Left colon (tissue), 2 donors: ENCODE data around the gene PGAM1. TPM values are rescaled to one million over a fixed set of nuclear protein-coding genes. Genes with fewer than 3 reads are reported as not detected.
"Not testable (repeated sequence)": the region's sequence is repeated elsewhere in the genome, so short reads cannot be mapped to it uniquely, and the experiment has no call there.

ENCODE experiments used
- ATAC-seq: fragments of 200-7000 bp; cut with Tn5 transposase; one replicate; pipeline ENCODE4 v1.9.1; 2020; ENCODE audit warnings: mild to moderate bottlenecking, moderate library complexity
- DNase-seq, 2 donors: peaks; one replicate each; pipeline ENCODE4 v3.0.0-alpha.2; 2020
- intact Hi-C, 2 donors: fragments of 100-400 bp; cut with DNase I in 1 of 2; cut with micrococcal nuclease in 1 of 2; formaldehyde crosslinking; loops; one replicate each; pipeline versions ENCODE4 v1.11.2 to v1.14.0; 2022; cut with DNase I, micrococcal nuclease
- total RNA-seq, 2 donors: library from RNA; stranded (reverse); fragmentation: NEBNext Ultra II Directional; extraction: Animal tissue kit (Norgen Biotek cat#: 25700); gene quantifications; one replicate each; pipeline ENCODE4 v1.2.1, GENCODE V29; 2021
- donor health status: DM: no; HTN: no; CAD: no.
- donor health status: DM: yes; HTN: yes; CAD: no.

Gene PGAM1
- total RNA-seq, 2 donors from 2014 or later = 216 to 249 TPM

DNA sequence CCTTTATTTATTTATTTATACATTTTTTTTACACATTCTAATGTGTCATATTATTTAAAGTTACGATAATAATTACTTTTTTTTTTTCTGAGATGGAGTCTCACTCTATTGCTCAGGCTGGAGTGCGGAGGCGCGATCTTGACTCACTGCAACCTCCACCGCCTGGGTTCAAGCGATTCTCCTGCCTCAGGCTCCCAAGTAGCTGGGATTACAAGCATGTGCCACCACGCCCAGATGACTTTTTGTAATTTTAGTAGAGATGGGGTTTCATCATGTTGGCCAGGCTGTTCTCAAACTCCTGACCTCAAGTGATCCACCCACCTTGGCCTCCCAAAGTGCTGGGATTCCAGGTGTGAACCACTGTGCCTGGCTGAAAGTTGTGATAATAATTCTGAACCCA lies 19.5 kb upstream of the PGAM1 start:
- DNase-seq, intact Hi-C loops, ATAC-seq: not testable (repeated sequence)

DNA sequence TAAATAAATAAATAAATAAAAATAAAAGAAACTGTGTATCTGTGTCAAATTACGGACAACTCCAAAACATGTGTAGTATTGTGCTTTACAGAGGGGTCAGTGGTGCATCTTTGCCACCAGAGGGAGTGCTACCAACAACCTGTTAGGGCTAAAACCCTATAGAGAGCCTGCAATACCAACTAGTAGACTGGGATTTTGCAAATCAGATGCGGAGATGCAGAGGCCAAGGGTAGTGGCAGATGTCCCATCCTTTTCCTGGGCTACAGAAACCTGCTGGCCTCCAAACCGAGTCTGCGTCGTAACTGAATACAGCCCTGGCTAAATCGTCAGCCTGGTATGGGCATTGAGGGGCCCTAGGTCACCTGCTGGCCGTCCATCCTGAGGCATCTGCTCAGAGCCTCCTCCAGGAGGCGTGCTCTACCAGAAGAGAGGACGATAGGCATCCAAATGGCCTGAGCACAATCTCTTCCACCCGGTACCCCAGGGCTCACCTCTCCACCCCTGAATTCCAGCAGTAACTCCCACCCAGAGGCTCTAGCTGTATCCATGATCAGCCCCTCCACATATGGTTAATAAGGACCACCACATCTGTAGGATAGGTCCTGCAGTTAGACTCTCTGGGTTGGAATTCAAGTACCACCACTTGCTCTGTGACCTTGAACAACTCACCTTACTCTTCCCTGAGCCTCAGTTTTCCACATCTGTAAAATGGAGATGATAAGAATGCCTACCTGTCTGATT lies 18.6 kb upstream of the PGAM1 start:
- intact Hi-C loops = no loop called here
- DNase-seq (peak; percentile 57 to 61), ATAC-seq (peak; percentile 84)

DNA sequence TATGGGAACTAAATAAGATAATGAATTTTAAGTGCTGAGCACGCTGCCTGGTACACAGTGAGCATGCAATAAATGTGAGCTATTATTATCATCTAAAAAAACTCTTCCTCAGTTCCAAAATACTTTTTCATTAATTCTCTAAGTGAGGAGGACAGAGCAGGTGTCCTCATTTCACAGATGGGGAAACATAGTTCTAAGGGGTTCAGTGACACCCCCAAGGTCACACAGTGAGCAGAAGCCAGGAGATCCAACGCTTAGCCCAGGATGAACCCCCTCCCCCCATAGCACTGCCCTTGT lies 18.1 kb upstream of the PGAM1 start:
- DNase-seq (no peak), ATAC-seq (no peak)
- intact Hi-C loops = no loop called here

DNA sequence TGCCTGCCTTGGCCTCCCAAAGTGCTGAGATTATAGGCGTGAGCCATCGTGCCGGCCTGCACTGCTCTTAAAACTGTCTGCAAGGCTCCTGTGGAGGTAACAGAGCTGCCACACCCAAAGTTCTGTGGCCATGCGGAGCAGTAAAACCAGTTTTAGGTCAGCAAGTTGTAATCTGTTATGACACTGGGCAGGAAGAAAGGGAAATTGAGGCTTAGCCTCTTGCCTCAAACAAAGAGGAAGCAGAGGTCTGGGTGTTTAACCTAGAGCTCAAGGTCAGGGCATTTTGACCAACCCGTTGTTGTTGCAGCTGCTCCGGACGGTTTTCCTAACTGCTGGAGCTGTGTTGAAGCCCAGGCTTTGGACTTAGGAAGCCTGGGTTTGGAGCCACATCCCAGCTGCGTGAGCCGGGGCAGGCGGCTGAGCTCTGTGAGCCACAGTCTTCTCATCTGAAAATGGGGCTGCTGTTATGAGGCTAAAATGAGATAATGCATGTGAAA lies 17.4 kb upstream of the PGAM1 start:
- ATAC-seq = peak; percentile 74
- DNase-seq = peak; percentile 36 to 59
- intact Hi-C loops = no loop called here

DNA sequence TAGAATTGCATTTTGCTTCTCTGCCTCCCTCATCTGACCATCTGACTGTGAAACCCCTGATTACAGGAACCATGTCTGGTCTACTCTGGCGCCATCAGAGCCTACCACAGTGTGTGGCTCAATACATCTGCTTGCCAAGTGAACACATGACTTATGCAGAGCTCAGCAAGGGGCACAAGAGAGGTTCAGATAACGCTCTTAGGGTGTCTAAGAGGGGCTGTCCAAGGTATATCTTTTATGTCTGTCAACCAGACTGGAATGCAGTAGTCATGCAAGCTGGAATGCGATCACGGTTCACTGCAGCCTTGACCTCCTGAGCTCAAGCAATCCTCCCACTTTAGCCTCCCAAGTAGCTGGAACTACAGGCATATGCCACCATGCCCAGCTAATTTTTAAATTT lies 14.6 kb upstream of the PGAM1 start:
- intact Hi-C loops = no loop called here
- ATAC-seq (no peak), DNase-seq (no peak)

DNA sequence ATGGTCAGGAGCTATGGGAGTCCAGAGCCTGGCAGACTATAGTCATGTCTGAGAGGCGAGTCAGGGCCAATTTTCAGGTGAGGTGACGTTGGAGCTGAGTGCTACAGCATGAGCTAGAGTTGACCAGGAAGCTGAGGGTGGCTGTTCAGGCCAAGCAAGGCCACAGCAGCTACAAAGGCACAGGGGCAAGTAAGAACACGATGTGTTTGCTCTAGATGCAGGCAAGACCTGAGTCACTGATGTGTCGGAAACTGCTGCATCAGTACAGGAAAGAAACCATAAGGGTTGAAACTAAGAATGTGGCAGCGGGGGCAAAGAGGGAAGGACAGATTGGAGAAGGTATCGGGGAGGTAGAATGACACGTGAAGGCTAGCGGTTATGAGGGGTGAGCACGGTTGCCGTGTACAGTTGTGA lies 13.1 kb upstream of the PGAM1 start:
- no peak for ATAC-seq
- intact Hi-C loops = no loop called here
- DNase-seq = no peak

DNA sequence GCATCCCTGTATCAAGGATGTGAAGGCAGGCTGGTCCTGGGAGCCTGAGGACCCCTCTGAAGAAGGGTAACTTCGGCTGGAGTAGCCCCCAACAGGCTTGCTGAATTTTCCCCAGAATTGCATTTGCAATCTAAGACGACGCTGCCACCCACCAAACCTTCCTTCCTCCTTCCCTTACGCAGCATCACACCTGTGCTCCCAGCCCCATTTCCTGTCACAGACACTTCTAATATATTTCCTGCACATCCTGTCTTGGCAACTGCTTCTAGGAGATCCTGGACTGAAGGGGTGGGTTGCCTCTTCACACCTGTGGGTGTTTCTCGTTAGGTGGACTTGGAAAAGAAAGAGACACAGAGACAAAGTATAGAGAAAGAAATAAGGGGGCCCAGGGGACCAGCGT lies 9.4 kb upstream of the PGAM1 start:
- ATAC-seq (no peak), DNase-seq (no peak)
- intact Hi-C loops = no loop called here

DNA sequence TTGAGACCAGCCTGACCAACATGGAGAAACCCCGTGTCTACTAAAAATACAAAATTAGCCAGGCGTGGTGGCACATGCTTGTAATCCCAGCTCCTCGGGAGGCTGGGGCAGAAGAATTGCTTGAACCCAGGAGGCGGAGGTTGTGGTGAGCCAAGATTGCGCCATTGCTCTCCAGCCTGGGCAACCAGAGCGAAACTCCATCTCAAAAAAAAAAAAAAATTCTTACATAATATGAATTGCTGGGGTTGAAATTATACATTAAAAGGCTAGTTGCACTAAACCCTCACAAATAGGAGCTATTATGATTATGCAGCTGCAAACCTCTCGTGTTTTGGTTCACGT lies 2.3 kb upstream of the PGAM1 start:
- ATAC-seq, intact Hi-C loops, DNase-seq: not testable (repeated sequence)

DNA sequence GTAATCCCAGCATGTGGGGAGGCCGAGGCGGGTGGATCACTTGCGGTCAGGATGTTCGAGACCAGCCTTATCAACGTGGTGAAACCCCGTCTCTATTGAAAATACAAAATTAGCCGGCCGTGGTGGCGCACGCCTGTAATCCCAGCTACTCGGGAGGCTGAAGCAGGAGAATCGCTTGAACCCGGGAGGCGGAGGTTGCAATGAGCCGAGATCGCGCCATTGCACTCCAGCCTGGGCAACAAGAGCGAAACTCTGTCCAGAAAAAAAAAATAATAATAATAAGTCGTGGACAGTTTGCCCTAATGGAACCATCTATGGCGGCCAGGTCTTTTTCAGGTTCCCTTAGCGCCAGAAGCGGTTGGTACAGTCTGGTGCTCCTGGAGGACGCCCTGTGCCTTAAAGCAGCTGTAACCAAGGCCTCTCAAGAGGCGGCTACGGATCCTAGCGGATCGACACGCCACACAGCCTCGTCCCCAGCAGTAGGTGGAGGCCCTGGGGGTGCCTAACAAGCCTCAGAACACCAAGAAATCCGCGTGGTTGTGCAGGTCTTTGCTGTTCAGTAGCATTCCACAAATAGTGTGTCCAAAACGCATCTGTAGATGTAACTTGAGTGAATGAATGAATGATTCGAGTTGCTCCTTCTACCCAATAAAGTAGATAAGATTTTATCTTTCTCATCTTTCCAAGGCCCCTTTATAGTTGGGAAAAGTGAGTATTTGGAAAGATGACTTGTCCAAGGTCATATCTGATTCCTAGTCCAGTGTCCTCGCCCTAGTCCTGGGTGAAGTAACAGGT lies 982 bp downstream of the PGAM1 start:
- intact Hi-C loops = no loop called here
- DNase-seq (peak in 1 of 2 donors; percentile 25), ATAC-seq (peak; percentile 15)

DNA sequence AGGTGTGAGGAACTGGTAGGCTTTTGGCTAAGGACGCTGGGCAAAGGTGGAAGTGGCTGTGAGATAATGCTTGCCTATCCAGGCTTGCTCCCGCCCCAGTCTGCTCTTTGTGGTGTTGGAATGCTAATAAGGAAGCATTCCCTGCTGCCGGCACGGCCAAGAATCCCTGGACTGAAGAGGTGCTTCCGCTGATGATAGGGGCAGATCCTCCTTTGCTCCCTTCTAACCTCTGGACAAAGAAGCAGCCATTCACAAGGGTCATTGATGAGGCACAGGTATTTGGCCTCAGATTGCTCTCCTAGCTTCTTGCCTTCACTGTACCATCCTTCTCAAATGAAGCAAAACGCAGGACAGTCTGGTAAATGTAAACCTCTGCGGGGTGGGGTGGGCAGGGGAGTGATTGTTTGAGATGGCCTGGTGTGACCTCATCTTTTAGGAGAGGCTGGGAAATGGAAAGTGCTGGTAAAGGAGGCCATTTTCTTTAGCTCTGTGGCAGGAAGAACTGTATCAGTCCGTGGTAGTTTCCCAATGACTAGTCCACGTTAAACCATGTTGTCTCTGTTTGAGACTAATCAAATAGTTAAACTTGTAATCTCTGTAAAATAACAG lies 1.7 kb downstream of the PGAM1 start:
- intact Hi-C loops = no loop called here
- ATAC-seq = peak; percentile 71
- DNase-seq = peak; percentile 81 to 88

DNA sequence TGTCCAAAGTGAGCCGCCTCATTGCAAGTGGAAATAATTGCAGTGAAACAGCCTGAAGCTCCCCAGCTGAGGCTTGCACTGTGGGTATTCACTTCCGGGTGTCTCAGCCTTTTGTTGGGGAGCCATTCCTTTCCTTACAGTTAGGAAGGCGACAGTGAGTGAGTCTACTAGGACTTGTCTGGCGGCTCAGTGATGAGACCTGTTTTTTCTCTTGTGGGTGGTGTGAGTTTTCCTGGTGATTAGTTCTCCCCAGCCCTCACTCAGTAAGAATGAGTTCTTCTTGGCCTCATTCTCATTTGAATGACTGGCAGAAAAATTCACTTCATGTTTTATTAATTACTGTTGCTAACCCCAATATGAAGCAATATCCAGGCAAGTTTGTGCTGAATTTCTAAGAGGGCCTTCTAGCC lies 2.6 kb downstream of the PGAM1 start:
- no peak for ATAC-seq

DNA sequence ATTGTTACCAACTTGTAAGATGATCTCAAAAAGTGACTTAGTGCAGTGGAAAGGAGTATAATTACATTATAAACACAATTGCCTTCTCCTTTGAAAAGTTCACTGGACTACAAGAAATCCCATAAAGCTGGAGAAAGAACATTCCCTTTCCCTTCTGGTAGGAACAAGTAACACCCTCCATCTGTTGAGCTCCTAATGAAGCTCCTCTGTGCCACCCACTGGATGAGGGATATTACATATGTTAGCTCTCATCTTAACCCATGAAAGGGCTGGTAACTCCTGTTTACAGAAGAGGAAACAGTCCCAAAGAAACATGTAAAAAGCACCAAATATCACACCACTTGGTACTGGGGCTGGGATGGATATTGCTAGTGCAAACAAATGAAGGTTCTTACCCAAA lies 8.1 kb downstream of the PGAM1 start:
- no peak for DNase-seq
- intact Hi-C loops = no loop called here
- ATAC-seq = peak; percentile 46

More for the DNA sequence above, 2.6 kb downstream of the PGAM1 start:
- intact Hi-C loops = no loop called here
- no peak for DNase-seq

DNA sequence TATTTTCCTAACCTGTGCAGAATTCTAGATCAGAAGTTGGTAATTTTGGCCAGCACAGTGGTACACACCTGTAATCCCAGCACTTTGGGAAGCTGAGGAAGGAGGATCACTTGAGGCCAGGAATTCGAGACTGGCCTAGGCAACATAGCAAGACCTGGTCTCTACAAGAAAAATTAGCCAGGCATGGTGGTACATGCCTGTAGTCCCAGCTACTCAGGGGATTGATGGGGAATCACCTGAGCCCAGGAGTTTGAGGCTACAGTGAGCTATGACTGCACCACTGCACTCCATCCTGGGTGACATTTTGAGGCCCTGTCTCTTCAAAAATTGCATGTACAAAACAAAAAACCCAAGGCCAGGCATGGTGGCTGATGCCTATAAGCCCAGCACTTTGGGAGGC lies 8.6 kb downstream of the PGAM1 start:
- intact Hi-C loops = no loop called here
- ATAC-seq = peak; percentile 4
- no peak for DNase-seq

DNA sequence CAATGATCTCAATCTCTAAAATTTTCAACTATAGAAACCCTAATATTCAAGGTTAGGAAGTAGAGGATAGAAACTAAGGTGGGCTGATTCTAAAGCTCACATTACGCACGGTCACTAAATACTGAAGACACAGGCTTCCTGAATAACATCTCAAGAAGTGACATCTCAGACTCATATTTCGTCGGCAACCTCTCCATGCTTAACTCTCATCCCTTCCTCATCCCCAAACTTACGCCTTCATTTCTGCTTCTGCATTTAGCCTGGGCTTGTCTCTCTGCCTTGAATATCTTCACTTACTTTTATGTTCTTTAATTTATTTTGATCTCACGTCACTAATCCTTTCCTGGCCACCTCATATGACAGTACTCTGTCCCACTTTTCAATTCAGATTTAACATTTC lies 9.2 kb downstream of the PGAM1 start:
- no peak for ATAC-seq
- intact Hi-C loops = no loop called here
- no peak for DNase-seq

DNA sequence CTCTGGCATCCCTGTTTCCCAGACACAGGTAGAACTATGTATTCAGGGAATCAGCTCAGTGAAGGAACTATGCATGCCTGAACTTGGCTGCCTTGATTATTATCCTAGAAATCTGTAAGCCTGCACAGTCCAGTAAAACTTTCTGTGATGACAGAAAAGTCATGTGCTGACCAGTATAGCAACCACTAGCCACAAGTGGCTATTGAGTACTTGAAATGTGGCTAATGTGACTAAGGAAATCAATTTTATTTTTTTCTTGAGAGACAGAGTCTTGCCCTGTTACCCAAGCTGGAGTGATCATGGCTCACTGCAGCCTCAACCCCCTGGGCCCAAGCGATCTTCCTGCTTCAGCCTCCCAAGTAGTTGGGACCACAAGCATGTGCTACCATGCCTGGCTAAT lies 16.3 kb downstream of the PGAM1 start:
- intact Hi-C loops = no loop called here
- no peak for DNase-seq

DNA sequence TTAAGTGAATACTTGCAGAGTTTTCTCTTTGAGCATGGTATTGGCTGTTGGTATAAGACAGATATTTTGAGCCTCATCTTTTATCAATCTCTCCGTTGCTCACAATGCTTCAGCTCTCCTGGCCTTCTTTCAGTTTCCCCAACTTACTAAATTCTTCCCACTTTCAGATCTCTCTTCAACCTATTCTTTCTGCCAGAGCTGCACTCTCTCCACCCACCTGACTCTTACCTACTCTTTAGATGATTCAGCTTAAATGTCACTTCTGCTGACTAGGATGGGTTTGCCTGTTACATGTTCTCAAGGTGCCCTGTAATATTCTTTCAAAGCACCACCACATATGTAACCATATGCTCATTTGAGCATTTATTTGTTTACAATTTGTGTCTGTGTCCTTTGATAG lies 18.2 kb downstream of the PGAM1 start:
- intact Hi-C loops = no loop called here
- no peak for ATAC-seq

More for the DNA sequence above, 16.3 kb downstream of the PGAM1 start:
- ATAC-seq = no peak

DNA sequence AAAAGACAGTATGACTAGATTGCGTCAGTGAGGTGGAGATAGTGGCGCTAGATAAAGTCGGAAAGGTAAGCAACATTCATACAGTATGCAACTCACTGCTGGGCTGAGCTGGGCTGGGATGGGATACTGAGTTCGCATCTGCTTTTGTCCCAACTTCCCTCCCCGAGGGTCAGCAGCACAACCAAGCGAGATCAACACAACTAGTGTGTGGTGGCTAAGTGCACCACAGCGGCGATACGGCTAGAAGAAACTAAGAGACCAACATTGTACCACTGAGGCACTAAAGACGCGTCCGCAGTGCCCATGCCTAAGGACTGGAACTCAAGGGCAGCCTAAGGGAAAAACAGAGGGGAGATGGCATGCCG lies 19.3 kb downstream of the PGAM1 start:
- intact Hi-C loops = no loop called here
- ATAC-seq (peak; percentile 1), DNase-seq (no peak)

More for the DNA sequence above, 18.2 kb downstream of the PGAM1 start:
- no peak for DNase-seq

DNA sequence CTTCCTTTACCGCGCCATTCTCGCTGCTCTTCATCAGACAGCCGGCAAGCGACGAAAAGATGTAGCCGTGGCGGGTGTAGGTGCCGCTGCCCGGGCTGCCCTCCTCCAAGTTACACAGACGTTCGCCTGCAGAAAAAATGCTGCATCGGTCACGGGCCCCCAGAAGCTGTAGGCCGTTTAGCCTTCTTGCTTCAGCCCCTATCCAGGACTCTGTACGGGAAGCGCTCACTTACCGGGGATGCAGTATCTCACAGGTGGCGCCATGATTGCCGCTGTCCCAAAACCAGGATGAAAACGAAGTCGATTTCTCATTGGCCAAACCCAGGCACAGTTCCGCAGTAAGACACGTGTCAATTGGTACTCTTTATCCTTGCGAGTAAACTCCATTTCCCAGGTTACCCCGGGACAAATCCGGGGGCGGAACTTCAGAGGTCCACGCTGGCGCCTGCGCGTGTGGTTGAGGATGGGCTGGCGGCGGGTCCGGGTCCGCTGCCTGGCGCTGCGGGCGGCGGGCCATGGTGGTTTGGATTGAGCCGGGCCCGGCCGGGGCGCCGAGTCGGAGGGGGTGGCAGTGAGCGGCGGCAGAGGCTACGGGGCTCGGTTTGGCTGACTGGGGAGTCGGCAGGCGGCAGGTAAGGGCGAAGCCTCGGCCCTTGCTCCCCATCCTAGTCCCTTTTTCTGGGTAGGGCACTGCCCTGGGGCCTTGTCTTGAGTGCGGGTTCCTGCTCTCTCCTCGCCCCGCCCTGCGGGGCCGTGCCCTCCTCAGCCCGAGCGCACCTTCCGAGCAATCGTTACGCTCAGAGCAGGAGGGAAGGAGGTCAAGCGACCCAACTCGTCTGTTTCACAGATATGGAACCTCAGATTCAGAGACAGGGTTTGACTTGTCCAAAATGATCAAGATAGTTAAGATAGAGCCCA lies 20.0 kb downstream of the PGAM1 start, which contains the start of the genes EXOSC1 and ZDHHC16:
Gene EXOSC1 (minus strand): TSS at position 285 of the 918 bp plus-strand sequence. CDS start 21 bp downstream, at position 264.
Gene ZDHHC16 (plus strand): TSS at position 454 of the 918 bp plus-strand sequence. CDS start 5,501 bp downstream, outside the sequence.
- ATAC-seq = peak; percentile 98
- intact Hi-C loops = no loop called here
- DNase-seq = peak; percentile 90 to 93

DNA sequence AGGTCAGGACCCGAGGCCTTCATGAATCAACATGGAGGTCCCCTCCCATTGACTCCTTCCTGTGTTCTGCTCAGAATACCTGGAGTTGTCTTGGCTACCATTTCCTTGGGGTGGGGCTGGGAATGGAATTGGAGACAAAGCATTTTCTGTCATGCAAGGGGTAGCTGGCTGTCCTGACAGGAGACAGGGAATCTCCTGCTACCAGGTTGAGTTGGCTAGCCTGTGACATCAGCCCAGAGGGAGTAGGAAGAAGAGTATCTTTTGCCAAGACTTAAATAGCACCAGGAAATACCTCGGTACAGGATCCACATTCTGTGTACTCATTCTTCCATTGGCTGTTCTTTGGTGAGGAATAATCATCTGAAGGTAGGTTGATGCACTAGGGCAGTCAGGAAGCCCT lies 24.8 kb downstream of the PGAM1 start:
- no peak for ATAC-seq
- DNase-seq = no peak
- intact Hi-C loops = no loop called here
